HG03457 (cell line): ENCODE data around the gene SFTPA2.
"Not testable (repeated sequence)": the region's sequence is repeated elsewhere in the genome, so short reads cannot be mapped to it uniquely, and the experiment has no call there.

ENCODE experiments used
- ATAC-seq: cut with Tn5 transposase; IDR thresholded peaks from one replicate; pipeline ENCODE4 v1.9.1; 2021; ENCODE audit warnings: moderate number of reproducible peaks; ENCODE audit not compliant: unreplicated experiment

The SFTPA2 gene

DNA sequence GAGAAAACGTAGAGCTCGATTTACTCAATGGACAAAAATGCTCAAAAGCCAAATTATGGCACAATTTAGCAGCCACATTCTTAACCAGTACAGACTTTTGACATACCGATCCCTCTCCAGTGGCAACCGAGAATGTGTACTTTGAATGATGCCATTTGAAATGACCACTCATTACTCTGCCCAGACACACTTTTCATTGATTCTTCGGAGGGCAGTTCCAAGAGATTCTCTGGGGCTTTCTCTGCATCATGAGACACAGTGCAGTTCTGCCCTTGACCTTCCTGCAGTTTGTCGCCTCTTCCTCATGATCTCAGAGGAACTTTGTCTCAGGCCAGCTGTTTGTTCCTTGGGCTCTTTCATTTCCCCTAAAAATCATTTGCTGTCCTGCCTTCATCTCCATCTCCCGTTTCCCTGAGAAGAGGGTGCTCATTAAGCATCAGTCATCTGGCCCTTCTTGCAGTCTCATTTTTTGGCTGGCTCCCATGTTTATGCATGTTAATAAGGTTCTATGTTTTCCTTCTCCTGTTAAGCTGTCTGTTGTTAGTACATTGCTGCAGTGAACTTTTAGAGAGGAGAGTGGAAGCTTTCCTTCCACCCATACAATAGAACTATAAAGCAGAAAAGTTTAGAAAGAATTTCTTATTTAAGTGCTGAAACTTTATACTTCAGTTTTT, 43.5 kb downstream of the SFTPA2 start:
- not testable (repeated sequence) for ATAC-seq

DNA sequence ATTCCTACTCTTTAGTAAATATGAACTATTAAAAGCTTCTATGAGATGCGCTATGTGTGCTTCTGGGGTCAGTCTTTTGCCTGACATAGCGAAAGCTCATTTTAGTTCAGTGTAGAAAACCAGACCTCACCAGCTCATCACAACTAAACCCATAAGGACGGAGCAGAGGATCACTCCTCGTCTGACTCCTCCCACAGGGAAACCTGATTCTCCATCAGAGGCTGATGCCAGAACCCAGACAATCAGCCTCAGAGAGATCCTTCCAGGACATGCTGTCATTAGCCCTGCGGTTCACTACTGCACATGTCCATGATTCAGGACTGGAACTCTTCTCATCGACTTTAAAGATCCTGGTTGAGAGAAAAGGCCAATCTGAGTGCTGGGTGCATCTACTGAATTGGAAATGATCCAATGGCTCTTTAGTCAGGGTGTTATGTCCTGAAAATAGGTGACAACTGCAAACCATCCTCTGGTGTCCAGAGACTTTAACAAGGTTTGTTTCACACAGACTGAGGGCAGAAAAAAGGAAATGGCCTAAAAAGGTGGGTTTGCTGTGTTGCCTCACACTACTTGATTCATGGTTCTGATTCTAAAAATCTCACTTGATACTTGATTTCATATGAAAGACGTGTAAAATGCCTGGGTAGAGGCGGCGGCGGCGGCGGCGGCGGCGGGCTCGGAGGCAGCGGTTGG, 48.2 kb downstream of the SFTPA2 start, which contains the start of gene EIF5AL1:
Gene EIF5AL1 (plus strand): TSS at position 643 of the 693 bp plus-strand sequence. CDS start 117 bp downstream, outside the sequence.
- ATAC-seq, result not testable (repeated sequence)

DNA sequence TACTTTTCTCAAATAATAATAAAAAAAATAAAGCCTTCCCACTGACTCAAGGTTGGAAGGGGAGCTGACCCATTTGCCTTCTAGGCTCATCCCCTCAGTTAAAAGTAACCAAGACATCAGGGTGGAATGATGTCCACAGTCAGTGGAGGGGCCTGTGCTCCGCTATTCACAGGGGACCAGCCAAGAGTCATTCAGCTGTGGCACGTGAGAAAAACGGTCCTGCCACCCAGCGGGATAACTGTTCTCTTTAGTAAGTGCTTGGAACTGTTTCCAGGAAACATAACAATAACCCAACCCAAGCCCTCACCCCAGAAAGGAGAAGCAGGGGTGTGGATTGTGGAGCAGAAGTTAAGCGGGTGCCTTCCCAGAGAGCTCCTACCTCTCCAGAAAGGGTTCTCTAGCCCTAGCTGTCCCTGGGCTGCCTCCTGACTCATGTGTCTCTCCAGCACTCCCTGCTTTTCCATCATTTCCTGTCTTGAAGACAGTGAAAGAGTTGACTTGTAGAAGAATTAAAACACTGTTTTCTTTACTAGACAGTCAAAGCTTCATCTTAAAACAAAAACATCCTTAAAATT, 50.2 kb downstream of the SFTPA2 start:
- not testable (repeated sequence) for ATAC-seq

DNA sequence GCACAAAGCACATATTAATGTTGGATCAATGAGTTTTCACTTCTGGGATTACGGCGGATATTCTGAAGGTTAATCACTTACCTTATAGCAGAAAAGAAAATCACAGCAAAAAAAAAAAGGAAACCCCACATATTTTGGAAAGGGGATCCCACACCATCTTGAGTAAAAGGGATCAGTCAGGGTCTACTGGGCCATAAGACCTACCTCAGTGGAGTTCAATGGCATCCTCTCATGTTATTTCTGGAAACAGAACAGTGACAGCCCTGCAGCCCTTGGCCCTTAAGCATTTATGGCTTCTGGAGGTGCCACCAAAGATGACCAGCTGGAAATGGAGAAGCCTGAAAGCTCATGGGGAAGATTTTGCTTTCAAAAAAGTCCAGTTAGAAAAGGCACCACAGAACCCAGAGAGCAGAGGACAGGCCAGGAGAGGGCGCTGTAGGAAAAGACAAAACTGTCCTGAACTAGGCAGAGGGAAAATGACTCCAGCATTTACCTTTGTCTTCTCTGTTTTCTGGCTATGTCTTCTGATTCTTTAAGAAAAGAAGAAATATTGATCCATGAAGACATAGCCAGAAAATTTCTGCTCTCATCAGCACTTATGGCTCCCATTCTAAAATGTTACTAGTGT, 50.8 kb downstream of the SFTPA2 start:
- ATAC-seq, result not testable (repeated sequence)

DNA sequence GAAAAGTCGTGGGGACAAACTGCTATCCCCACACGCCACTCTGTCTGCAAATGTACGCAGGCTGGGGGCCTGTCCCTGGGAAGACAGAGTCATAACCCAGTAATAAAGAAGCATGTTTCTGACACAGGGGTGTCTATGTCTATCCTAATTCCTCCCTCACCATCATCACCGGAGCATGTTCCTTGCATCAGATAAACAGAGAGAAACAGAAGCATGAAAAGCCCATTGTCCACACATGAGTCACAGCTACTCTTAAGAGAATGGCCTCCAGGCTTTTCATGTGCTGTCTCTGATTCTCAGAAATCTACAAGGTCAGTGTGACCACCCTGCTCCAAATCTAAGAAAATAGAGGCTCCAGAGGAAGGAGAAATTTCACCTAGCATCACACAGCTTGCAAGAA, 52.0 kb downstream of the SFTPA2 start:
- not testable (repeated sequence) for ATAC-seq

DNA sequence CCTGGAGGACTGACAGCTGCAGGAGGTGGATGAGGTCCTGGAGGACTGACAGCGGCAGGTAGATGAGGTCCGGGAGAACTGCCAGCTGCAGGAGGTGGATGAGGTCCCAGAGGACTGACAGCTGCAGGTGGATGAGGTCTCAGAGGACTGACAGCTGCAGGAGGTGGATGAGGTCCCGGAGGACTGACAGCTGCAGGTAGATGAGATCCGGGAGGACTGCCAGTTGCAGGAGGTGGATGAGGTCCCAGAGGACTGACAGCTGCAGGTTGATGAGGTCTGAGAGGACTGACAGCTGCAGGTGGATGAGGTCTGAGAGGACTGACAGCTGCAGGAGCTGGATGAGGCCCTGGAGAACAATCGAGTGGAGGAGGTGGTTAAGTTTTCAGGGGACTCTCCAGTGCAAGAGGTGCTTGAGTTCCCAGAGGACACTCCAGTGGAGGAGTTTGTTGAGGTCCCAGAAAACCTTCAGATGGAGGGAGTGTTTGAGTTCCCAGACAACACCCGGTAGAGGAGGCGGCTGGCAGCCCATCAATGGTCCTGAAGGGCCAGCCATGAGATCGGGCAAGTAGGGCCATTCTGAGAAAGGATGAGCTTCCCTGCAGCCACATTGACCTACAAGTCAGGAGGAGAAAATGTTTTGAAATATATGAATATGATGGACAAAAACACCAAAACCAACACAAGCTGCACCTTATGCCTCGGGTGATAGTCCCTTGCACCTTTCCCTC, 52.6 kb downstream of the SFTPA2 start:
- ATAC-seq, result no peak
